ENCODE data around the gene CDH3. TPM values are rescaled to one million over a fixed set of nuclear protein-coding genes. Genes with fewer than 3 reads are reported as not detected.

Gene CDH3
- total RNA-seq (45.6 TPM), polyA plus RNA-seq (47.5 TPM)
- long read RNA-seq, donor 1, full-length matches to known transcripts = 1 of 1 reads
- long read RNA-seq, donor 1, partial matches to known transcripts = 0 of 1 reads
- long read RNA-seq, donor 1, other reads (novel, unspliced or antisense) = 0 of 1 reads
- long read RNA-seq, donor 2 = 0 reads
- long read RNA-seq, donor 3, full-length matches to known transcripts = 7 of 14 reads
- long read RNA-seq, donor 3, partial matches to known transcripts = 7 of 14 reads
- long read RNA-seq, donor 3, other reads (novel, unspliced or antisense) = 0 of 14 reads
- long read RNA-seq, donor 4, full-length matches to known transcripts = 2 of 13 reads
- long read RNA-seq, donor 4, partial matches to known transcripts = 11 of 13 reads
- long read RNA-seq, donor 4, other reads (novel, unspliced or antisense) = 0 of 13 reads
- long read RNA-seq, donor 5, full-length matches to known transcripts = 10 of 15 reads
- long read RNA-seq, donor 5, partial matches to known transcripts = 5 of 15 reads
- long read RNA-seq, donor 5, other reads (novel, unspliced or antisense) = 0 of 15 reads
- long read RNA-seq, donor 6, full-length matches to known transcripts = 5 of 11 reads
- long read RNA-seq, donor 6, partial matches to known transcripts = 6 of 11 reads
- long read RNA-seq, donor 6, other reads (novel, unspliced or antisense) = 0 of 11 reads
- long read RNA-seq, donor 7, full-length matches to known transcripts = 8 of 17 reads
- long read RNA-seq, donor 7, partial matches to known transcripts = 9 of 17 reads
- long read RNA-seq, donor 7, other reads (novel, unspliced or antisense) = 0 of 17 reads
- long read RNA-seq, donor 8, full-length matches to known transcripts = 4 of 9 reads
- long read RNA-seq, donor 8, partial matches to known transcripts = 5 of 9 reads
- long read RNA-seq, donor 8, other reads (novel, unspliced or antisense) = 0 of 9 reads
- long read RNA-seq, donor 9, full-length matches to known transcripts = 4 of 4 reads
- long read RNA-seq, donor 9, partial matches to known transcripts = 0 of 4 reads
- long read RNA-seq, donor 9, other reads (novel, unspliced or antisense) = 0 of 4 reads
- long read RNA-seq, donor 10, full-length matches to known transcripts = 2 of 7 reads
- long read RNA-seq, donor 10, partial matches to known transcripts = 5 of 7 reads
- long read RNA-seq, donor 10, other reads (novel, unspliced or antisense) = 0 of 7 reads

- Histone ChIP-seq H3K4me1 (ENCODE audit: control insufficient read depth in 2 of 2, insufficient read depth in 2 of 2, low read length in 2 of 2) (peaks cover 6 to 24% of the 10 kb centered on the region in 2 donors), H3K36me3 (ENCODE audit: control insufficient read depth in 2 of 2, insufficient read depth in 2 of 2, low read length in 1 of 2) (no peaks in the 10 kb centered on the region), H3K27ac (ENCODE audit: low read depth in 1 of 2, low read length in 1 of 2) (peak within 1 kb of the TSS; percentile 47 to 60), H3K27me3 (ENCODE audit: control insufficient read depth in 2 of 2, insufficient read depth in 1 of 2, low read length in 1 of 2) (peaks cover 68 to 94% of the 10 kb centered on the region in 2 donors), H3K9me3 (ENCODE audit: control insufficient read depth in 2 of 2, insufficient read depth in 1 of 2, low read length in 1 of 2) (peaks cover 0 to 8% of the 10 kb centered on the region in 2 donors), H3K4me3 (ENCODE audit: low read length in 2 of 2) (peak within 1 kb of the TSS; percentile 21 to 34)
- 2% methylated on average over 53 of the region's 53 CpGs for WGBS
- DNase-seq (ENCODE audit: low read depth in 6 of 9, low spot score in 9 of 9) = peak in 4 of 9 donors; percentile 9 to 37 (median 22)
Measured at GRCh38 chr16:68644715-68645493, at the start of gene CDH3. TSS of gene CDH3 (plus strand) at chr16:68645310. CDS start at chr16:68645380, 70 bp downstream.

- no peak overlapping the region for H3K27ac ChIP-seq (ENCODE audit: low read depth in 1 of 2, low read length in 1 of 2)
- WGBS = 98% methylated on average over 6 of the region's 6 CpGs
- H3K27me3 ChIP-seq (ENCODE audit: control insufficient read depth in 2 of 2, insufficient read depth in 1 of 2, low read length in 1 of 2) = no peaks in the 10 kb centered on the region
- no peak for DNase-seq (ENCODE audit: low read depth in 6 of 9, low spot score in 9 of 9)
- H3K36me3 ChIP-seq (ENCODE audit: control insufficient read depth in 2 of 2, insufficient read depth in 2 of 2, low read length in 1 of 2) = no peaks in the 10 kb centered on the region
- no peaks in the 10 kb centered on the region for H3K9me3 ChIP-seq (ENCODE audit: control insufficient read depth in 2 of 2, insufficient read depth in 1 of 2, low read length in 1 of 2)
- no peaks in the 10 kb centered on the region for H3K4me1 ChIP-seq (ENCODE audit: control insufficient read depth in 2 of 2, insufficient read depth in 2 of 2, low read length in 2 of 2)
- H3K4me3 ChIP-seq (ENCODE audit: low read length in 2 of 2) = no peak overlapping the region
Measured at GRCh38 chr16:68596266-68596665, 48.8 kb upstream of the CDH3 start.

DNA sequence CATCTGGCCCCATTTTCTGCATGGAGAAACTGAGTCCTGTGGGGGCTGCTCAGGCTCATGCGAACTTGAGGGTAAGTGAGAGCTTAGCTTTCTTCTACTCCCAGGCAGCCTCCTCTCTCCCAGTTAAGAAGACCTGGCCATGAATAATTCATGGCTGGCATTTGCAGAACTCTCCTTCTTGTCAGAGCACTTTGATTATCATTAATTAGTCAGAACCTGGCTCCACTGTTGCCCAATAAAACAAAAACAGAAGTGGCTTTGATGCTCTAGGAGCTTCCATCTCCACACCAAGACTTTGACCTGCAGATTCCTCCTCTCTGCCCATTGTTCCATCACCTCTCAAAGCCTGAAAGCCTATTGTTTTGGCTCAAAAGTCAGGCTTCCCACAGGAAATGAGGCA lies 45.5 kb upstream of the CDH3 start:
- no peaks in the 10 kb centered on the region for H3K36me3 ChIP-seq (ENCODE audit: control insufficient read depth in 2 of 2, insufficient read depth in 2 of 2, low read length in 1 of 2)
- H3K9me3 ChIP-seq (ENCODE audit: control insufficient read depth in 2 of 2, insufficient read depth in 1 of 2, low read length in 1 of 2) = no peaks in the 10 kb centered on the region
- H3K27me3 ChIP-seq (ENCODE audit: control insufficient read depth in 2 of 2, insufficient read depth in 1 of 2, low read length in 1 of 2) = no peaks in the 10 kb centered on the region
- H3K4me3 ChIP-seq (ENCODE audit: low read length in 2 of 2) = no peak overlapping the region
- WGBS = 95% methylated on average over 1 of the region's 1 CpG
- no peaks in the 10 kb centered on the region for H3K4me1 ChIP-seq (ENCODE audit: control insufficient read depth in 2 of 2, insufficient read depth in 2 of 2, low read length in 2 of 2)
- no peak overlapping the region for H3K27ac ChIP-seq (ENCODE audit: low read depth in 1 of 2, low read length in 1 of 2)
- no peak for DNase-seq (ENCODE audit: low read depth in 6 of 9, low spot score in 9 of 9)

GRCh38 chr16:68605746-68606145 lies 39.4 kb upstream of the CDH3 start:
- H3K9me3 ChIP-seq (ENCODE audit: control insufficient read depth in 2 of 2, insufficient read depth in 1 of 2, low read length in 1 of 2) = peaks cover 0 to 4% of the 10 kb centered on the region in 2 donors
- H3K27me3 ChIP-seq (ENCODE audit: control insufficient read depth in 2 of 2, insufficient read depth in 1 of 2, low read length in 1 of 2) = no peaks in the 10 kb centered on the region
- no peaks in the 10 kb centered on the region for H3K4me1 ChIP-seq (ENCODE audit: control insufficient read depth in 2 of 2, insufficient read depth in 2 of 2, low read length in 2 of 2)
- H3K36me3 ChIP-seq (ENCODE audit: control insufficient read depth in 2 of 2, insufficient read depth in 2 of 2, low read length in 1 of 2) = no peaks in the 10 kb centered on the region
- DNase-seq (ENCODE audit: low read depth in 6 of 9, low spot score in 9 of 9) = no peak
- no peak overlapping the region for H3K27ac ChIP-seq (ENCODE audit: low read depth in 1 of 2, low read length in 1 of 2)
- WGBS = 90% methylated on average over 5 of the region's 5 CpGs
- H3K4me3 ChIP-seq (ENCODE audit: low read length in 2 of 2) = no peak overlapping the region

GRCh38 chr16:68607443-68607842 lies 37.7 kb upstream of the CDH3 start:
- H3K9me3 ChIP-seq (ENCODE audit: control insufficient read depth in 2 of 2, insufficient read depth in 1 of 2, low read length in 1 of 2) = peaks cover 0 to 4% of the 10 kb centered on the region in 2 donors
- H3K4me1 ChIP-seq (ENCODE audit: control insufficient read depth in 2 of 2, insufficient read depth in 2 of 2, low read length in 2 of 2) = no peaks in the 10 kb centered on the region
- DNase-seq (ENCODE audit: low read depth in 6 of 9, low spot score in 9 of 9) = no peak
- H3K27ac ChIP-seq (ENCODE audit: low read depth in 1 of 2, low read length in 1 of 2) = no peak overlapping the region
- no peaks in the 10 kb centered on the region for H3K36me3 ChIP-seq (ENCODE audit: control insufficient read depth in 2 of 2, insufficient read depth in 2 of 2, low read length in 1 of 2)
- H3K4me3 ChIP-seq (ENCODE audit: low read length in 2 of 2) = no peak overlapping the region
- WGBS = over 99% methylated on average over 7 of the region's 7 CpGs
- no peaks in the 10 kb centered on the region for H3K27me3 ChIP-seq (ENCODE audit: control insufficient read depth in 2 of 2, insufficient read depth in 1 of 2, low read length in 1 of 2)

DNA sequence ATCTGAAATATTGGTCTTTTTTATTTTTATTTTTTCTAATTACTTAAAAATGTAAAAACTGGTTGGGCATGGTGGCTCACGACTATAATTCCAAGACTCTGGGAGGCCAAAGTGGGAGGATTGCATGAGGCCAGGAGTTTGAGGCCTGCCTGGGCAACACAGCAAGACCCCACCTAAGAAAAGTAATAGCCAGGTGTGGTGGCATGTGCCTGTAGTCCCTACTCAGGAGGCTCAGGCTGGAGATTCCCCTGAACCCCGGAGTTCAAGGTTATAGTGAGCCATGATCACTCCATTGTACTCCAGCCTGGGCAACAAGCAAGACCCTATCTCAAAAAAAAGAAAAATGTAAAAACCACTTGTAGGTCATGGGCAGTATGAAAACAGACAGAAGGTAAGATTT lies 36.8 kb upstream of the CDH3 start:
- Histone ChIP-seq H3K36me3 (ENCODE audit: control insufficient read depth in 2 of 2, insufficient read depth in 2 of 2, low read length in 1 of 2) (no peaks in the 10 kb centered on the region), H3K27ac (ENCODE audit: low read depth in 1 of 2, low read length in 1 of 2) (no peak overlapping the region), H3K27me3 (ENCODE audit: control insufficient read depth in 2 of 2, insufficient read depth in 1 of 2, low read length in 1 of 2) (no peaks in the 10 kb centered on the region), H3K9me3 (ENCODE audit: control insufficient read depth in 2 of 2, insufficient read depth in 1 of 2, low read length in 1 of 2) (peaks cover 0 to 4% of the 10 kb centered on the region in 2 donors), H3K4me1 (ENCODE audit: control insufficient read depth in 2 of 2, insufficient read depth in 2 of 2, low read length in 2 of 2) (no peaks in the 10 kb centered on the region), H3K4me3 (ENCODE audit: low read length in 2 of 2) (no peak overlapping the region)
- no peak for DNase-seq (ENCODE audit: low read depth in 6 of 9, low spot score in 9 of 9)
- 99% methylated on average over 2 of the region's 2 CpGs for WGBS

DNA sequence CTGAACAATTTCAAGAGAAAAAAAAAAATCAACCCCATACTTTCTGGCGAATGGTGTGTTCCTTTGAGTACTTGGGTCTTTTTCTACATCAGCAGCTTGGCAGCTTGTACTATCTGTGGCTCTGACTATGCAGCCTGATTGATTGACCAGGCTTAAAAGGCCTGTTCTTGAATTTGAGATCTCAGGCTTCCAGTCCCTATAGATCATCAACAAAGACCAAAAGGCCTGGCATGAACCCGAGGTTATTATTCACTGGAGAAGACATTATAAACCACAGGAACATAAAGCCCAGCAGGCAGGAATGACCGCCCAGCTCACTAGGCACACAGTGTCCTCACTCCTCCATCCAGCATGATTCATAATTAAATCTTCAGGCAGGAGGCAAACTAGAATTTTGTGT lies 32.1 kb upstream of the CDH3 start:
- Histone ChIP-seq H3K27ac (ENCODE audit: low read depth in 1 of 2, low read length in 1 of 2) (no peak overlapping the region), H3K36me3 (ENCODE audit: control insufficient read depth in 2 of 2, insufficient read depth in 2 of 2, low read length in 1 of 2) (no peaks in the 10 kb centered on the region), H3K9me3 (ENCODE audit: control insufficient read depth in 2 of 2, insufficient read depth in 1 of 2, low read length in 1 of 2) (no peaks in the 10 kb centered on the region), H3K4me1 (ENCODE audit: control insufficient read depth in 2 of 2, insufficient read depth in 2 of 2, low read length in 2 of 2) (no peaks in the 10 kb centered on the region), H3K4me3 (ENCODE audit: low read length in 2 of 2) (no peak overlapping the region), H3K27me3 (ENCODE audit: control insufficient read depth in 2 of 2, insufficient read depth in 1 of 2, low read length in 1 of 2) (no peaks in the 10 kb centered on the region)
- 96% methylated on average over 3 of the region's 3 CpGs for WGBS
- DNase-seq (ENCODE audit: low read depth in 6 of 9, low spot score in 9 of 9) = no peak

DNA sequence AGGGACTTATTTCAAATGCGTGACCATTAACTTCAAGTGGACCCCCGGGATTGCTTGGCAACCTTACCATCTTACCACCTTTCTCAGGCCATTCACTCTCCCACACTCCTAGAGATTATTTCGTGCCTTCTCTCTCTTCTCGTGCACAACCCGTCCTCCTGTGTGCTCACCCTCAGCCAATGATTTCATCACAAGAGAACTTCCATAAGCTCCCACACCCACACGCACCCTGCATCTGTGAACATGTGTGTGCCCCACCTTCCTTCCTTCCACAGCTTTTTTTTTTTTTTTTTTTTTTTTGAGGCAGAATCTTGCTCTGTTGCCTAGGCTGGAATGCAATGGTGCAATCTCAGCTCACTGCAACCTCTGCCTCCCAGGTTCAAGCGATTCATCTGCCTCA lies 27.4 kb upstream of the CDH3 start:
- Histone ChIP-seq H3K36me3 (ENCODE audit: control insufficient read depth in 2 of 2, insufficient read depth in 2 of 2, low read length in 1 of 2) (no peaks in the 10 kb centered on the region), H3K27me3 (ENCODE audit: control insufficient read depth in 2 of 2, insufficient read depth in 1 of 2, low read length in 1 of 2) (no peaks in the 10 kb centered on the region), H3K4me3 (ENCODE audit: low read length in 2 of 2) (no peak overlapping the region), H3K27ac (ENCODE audit: low read depth in 1 of 2, low read length in 1 of 2) (no peak overlapping the region), H3K4me1 (ENCODE audit: control insufficient read depth in 2 of 2, insufficient read depth in 2 of 2, low read length in 2 of 2) (no peaks in the 10 kb centered on the region), H3K9me3 (ENCODE audit: control insufficient read depth in 2 of 2, insufficient read depth in 1 of 2, low read length in 1 of 2) (no peaks in the 10 kb centered on the region)
- 94% methylated on average over 7 of the region's 7 CpGs for WGBS
- no peak for DNase-seq (ENCODE audit: low read depth in 6 of 9, low spot score in 9 of 9)

Data from thymus (tissue), 14 donors.